Measurements from ENCODE around the gene SERPINA9.

SERPINA9 gene

GRCh38 chr14:94521375-94522114 lies 45.5 kb upstream of the SERPINA9 start:
- no peak overlapping the region for H3K4me2 ChIP-seq (ENCODE audit: low read length)
- no peak for TF ChIP-seq EZH2phosphoT487 (IDR thresholded peaks at IDR 0.05; ENCODE audit: low read depth)
- TF ChIP-seq CTCF (IDR thresholded peaks at IDR 0.05; ENCODE audit: low read depth, low read length): no peak
- no peaks in the 10 kb centered on the region for H4K20me1 ChIP-seq (ENCODE audit: insufficient read depth, low read length)
- no peaks in the 10 kb centered on the region for H3K79me2 ChIP-seq (ENCODE audit: low read length)
- no peak overlapping the region for H3K4me3 ChIP-seq (ENCODE audit: low read length)
- H3K9ac ChIP-seq (ENCODE audit: low read length): no peak overlapping the region
- no peaks in the 10 kb centered on the region for H3K36me3 ChIP-seq (replicated peaks; ENCODE audit: low read depth, low read length)
- H3K4me1 ChIP-seq (ENCODE audit: low read length): no peaks in the 10 kb centered on the region
- H3K9me3 ChIP-seq (ENCODE audit: insufficient read depth, low read length): no peaks in the 10 kb centered on the region
- H3K27me3 ChIP-seq (ENCODE audit: low read depth, low read length): peaks cover 16% of the 10 kb centered on the region; the same call in 1 of the 2 replicates
- H3K27ac ChIP-seq (ENCODE audit: low read length): no peak overlapping the region
- no peak overlapping the region for H2AFZ ChIP-seq (ENCODE audit: low read depth, low read length)

- no peaks in the 10 kb centered on the region for H3K4me1 ChIP-seq (ENCODE audit: low read length)
- no peaks in the 10 kb centered on the region for H3K36me3 ChIP-seq (replicated peaks; ENCODE audit: low read depth, low read length)
- no peak overlapping the region for H3K9ac ChIP-seq (ENCODE audit: low read length)
- H2AFZ ChIP-seq (ENCODE audit: low read depth, low read length): no peak overlapping the region
- no peaks in the 10 kb centered on the region for H3K9me3 ChIP-seq (ENCODE audit: insufficient read depth, low read length)
- no peak overlapping the region for H3K4me3 ChIP-seq (ENCODE audit: low read length)
- no peaks in the 10 kb centered on the region for H4K20me1 ChIP-seq (ENCODE audit: insufficient read depth, low read length)
- no peak overlapping the region for H3K27ac ChIP-seq (ENCODE audit: low read length)
- H3K4me2 ChIP-seq (ENCODE audit: low read length): no peak overlapping the region
- TF ChIP-seq CTCF (IDR thresholded peaks at IDR 0.05; ENCODE audit: low read depth, low read length): no peak
- TF ChIP-seq EZH2phosphoT487 (IDR thresholded peaks at IDR 0.05; ENCODE audit: low read depth): no peak
- H3K79me2 ChIP-seq (ENCODE audit: low read length): no peaks in the 10 kb centered on the region
- peaks cover 9% of the 10 kb centered on the region; the same call in 1 of the 2 replicates for H3K27me3 ChIP-seq (ENCODE audit: low read depth, low read length)
Measured at GRCh38 chr14:94517641-94518257, 41.8 kb upstream of the SERPINA9 start.

GRCh38 chr14:94517248-94517640 lies 41.2 kb upstream of the SERPINA9 start:
- Histone ChIP-seq H3K27ac (ENCODE audit: low read length) (no peak overlapping the region), H3K4me1 (ENCODE audit: low read length) (no peaks in the 10 kb centered on the region), H3K4me3 (ENCODE audit: low read length) (no peak overlapping the region), H3K9ac (ENCODE audit: low read length) (no peak overlapping the region), H3K36me3 (replicated peaks; ENCODE audit: low read depth, low read length) (no peaks in the 10 kb centered on the region), H3K27me3 (ENCODE audit: low read depth, low read length) (peaks cover 12% of the 10 kb centered on the region; the same call in 1 of the 2 replicates), H3K79me2 (ENCODE audit: low read length) (no peaks in the 10 kb centered on the region), H2AFZ (ENCODE audit: low read depth, low read length) (no peak overlapping the region), H3K9me3 (ENCODE audit: insufficient read depth, low read length) (no peaks in the 10 kb centered on the region), H3K4me2 (ENCODE audit: low read length) (no peak overlapping the region), H4K20me1 (ENCODE audit: insufficient read depth, low read length) (no peaks in the 10 kb centered on the region)
- no peak for TF ChIP-seq EZH2phosphoT487 (IDR thresholded peaks at IDR 0.05; ENCODE audit: low read depth)
- no peak for TF ChIP-seq CTCF (IDR thresholded peaks at IDR 0.05; ENCODE audit: low read depth, low read length)

- Histone ChIP-seq H2AFZ (ENCODE audit: low read depth, low read length) (no peak overlapping the region), H3K9ac (ENCODE audit: low read length) (no peak overlapping the region), H3K27me3 (ENCODE audit: low read depth, low read length) (peaks cover 17% of the 10 kb centered on the region), H3K27ac (ENCODE audit: low read length) (no peak overlapping the region), H3K4me1 (ENCODE audit: low read length) (no peaks in the 10 kb centered on the region), H3K9me3 (ENCODE audit: insufficient read depth, low read length) (no peaks in the 10 kb centered on the region), H4K20me1 (ENCODE audit: insufficient read depth, low read length) (no peaks in the 10 kb centered on the region), H3K4me2 (ENCODE audit: low read length) (no peak overlapping the region), H3K79me2 (ENCODE audit: low read length) (no peaks in the 10 kb centered on the region), H3K36me3 (replicated peaks; ENCODE audit: low read depth, low read length) (no peaks in the 10 kb centered on the region), H3K4me3 (ENCODE audit: low read length) (no peak overlapping the region)
- TF ChIP-seq EZH2phosphoT487 (IDR thresholded peaks at IDR 0.05; ENCODE audit: low read depth): no peak
- no peak for TF ChIP-seq CTCF (IDR thresholded peaks at IDR 0.05; ENCODE audit: low read depth, low read length)
Measured at GRCh38 chr14:94515856-94516255, 39.9 kb upstream of the SERPINA9 start.

Measured in OCI-LY3 (cell line).